ENCODE data around the gene RTBDN.

DNA sequence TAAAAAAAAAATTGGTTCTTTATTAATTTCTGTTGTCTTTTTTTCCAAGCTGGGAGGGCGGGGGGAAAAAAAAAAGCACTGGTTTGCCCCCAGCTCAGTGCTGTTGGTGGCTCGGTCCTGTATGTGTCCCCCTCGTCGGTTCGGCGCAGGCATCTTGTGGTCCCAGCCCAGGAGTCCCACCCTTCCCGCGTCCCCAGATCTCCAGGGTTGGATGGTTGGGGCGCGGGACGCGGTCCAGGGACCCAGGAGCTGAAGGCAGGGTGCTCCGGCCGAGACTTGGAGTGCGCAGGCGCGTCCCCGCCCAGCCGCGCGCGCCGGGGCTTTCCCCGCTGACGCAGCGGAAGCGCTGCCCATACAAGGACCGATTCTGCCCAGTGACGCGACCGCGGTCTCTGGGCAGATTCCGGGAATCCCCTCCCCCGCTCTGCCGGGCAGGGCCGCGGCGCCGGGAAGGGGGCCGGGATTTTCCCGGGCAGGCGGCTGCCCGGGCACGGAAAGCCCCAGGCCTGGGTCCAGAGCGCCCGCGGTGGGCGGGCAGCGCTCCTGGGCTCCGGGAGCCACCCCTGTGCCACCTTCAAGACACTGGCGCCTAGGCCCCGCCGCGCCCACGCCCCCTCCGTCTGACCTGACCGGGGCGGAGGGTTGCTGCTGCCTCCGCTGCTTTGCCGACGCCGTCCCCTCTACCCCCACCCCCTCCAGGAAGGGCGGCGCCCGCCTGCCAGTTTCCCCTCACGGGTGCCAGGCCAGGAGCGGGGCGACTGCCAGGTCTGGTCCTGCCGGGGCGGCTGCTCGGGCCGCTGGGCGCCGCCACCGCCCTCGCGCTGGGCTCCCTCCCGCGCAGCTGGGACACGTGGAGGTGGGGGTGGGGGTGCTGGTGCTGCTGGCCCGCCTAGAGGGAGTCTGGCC is 40.8 kb downstream of the RTBDN start:
- TF ChIP-seq, protein P1, sequence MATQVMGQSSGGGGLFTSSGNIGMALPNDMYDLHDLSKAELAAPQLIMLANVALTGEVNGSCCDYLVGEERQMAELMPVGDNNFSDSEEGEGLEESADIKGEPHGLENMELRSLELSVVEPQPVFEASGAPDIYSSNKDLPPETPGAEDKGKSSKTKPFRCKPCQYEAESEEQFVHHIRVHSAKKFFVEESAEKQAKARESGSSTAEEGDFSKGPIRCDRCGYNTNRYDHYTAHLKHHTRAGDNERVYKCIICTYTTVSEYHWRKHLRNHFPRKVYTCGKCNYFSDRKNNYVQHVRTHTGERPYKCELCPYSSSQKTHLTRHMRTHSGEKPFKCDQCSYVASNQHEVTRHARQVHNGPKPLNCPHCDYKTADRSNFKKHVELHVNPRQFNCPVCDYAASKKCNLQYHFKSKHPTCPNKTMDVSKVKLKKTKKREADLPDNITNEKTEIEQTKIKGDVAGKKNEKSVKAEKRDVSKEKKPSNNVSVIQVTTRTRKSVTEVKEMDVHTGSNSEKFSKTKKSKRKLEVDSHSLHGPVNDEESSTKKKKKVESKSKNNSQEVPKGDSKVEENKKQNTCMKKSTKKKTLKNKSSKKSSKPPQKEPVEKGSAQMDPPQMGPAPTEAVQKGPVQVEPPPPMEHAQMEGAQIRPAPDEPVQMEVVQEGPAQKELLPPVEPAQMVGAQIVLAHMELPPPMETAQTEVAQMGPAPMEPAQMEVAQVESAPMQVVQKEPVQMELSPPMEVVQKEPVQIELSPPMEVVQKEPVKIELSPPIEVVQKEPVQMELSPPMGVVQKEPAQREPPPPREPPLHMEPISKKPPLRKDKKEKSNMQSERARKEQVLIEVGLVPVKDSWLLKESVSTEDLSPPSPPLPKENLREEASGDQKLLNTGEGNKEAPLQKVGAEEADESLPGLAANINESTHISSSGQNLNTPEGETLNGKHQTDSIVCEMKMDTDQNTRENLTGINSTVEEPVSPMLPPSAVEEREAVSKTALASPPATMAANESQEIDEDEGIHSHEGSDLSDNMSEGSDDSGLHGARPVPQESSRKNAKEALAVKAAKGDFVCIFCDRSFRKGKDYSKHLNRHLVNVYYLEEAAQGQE (IDR thresholded peaks at IDR 0.05; ENCODE audit: insufficient replicate concordance, low read depth): no peak
- TF ChIP-seq GABPA (IDR thresholded peaks at IDR 0.05; ENCODE audit: low read depth) (no peak), POLR2AphosphoS5 (IDR thresholded peaks at IDR 0.05; ENCODE audit: low read depth) (peak; percentile 80), SPI1 (IDR thresholded peaks at IDR 0.05; ENCODE audit: borderline replicate concordance, low read depth) (no peak)
- TF ChIP-seq, protein P2, sequence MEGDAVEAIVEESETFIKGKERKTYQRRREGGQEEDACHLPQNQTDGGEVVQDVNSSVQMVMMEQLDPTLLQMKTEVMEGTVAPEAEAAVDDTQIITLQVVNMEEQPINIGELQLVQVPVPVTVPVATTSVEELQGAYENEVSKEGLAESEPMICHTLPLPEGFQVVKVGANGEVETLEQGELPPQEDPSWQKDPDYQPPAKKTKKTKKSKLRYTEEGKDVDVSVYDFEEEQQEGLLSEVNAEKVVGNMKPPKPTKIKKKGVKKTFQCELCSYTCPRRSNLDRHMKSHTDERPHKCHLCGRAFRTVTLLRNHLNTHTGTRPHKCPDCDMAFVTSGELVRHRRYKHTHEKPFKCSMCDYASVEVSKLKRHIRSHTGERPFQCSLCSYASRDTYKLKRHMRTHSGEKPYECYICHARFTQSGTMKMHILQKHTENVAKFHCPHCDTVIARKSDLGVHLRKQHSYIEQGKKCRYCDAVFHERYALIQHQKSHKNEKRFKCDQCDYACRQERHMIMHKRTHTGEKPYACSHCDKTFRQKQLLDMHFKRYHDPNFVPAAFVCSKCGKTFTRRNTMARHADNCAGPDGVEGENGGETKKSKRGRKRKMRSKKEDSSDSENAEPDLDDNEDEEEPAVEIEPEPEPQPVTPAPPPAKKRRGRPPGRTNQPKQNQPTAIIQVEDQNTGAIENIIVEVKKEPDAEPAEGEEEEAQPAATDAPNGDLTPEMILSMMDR (IDR thresholded peaks at IDR 0.05; ENCODE audit: insufficient read depth, low read length): no peak

Data from HL-60 (cell line).